Inferior parietal cortex (tissue), 1 donor: ENCODE results near the gene RIMBP3C.
"Not testable (repeated sequence)": the region's sequence is repeated elsewhere in the genome, so short reads cannot be mapped to it uniquely, and the experiment has no call there.

Experiments used
- DNase-seq: peaks from one replicate; pipeline ENCODE4 v3.0.0-alpha.2; 2016; ENCODE audit errors: extremely low spot score

The RIMBP3C gene

DNA sequence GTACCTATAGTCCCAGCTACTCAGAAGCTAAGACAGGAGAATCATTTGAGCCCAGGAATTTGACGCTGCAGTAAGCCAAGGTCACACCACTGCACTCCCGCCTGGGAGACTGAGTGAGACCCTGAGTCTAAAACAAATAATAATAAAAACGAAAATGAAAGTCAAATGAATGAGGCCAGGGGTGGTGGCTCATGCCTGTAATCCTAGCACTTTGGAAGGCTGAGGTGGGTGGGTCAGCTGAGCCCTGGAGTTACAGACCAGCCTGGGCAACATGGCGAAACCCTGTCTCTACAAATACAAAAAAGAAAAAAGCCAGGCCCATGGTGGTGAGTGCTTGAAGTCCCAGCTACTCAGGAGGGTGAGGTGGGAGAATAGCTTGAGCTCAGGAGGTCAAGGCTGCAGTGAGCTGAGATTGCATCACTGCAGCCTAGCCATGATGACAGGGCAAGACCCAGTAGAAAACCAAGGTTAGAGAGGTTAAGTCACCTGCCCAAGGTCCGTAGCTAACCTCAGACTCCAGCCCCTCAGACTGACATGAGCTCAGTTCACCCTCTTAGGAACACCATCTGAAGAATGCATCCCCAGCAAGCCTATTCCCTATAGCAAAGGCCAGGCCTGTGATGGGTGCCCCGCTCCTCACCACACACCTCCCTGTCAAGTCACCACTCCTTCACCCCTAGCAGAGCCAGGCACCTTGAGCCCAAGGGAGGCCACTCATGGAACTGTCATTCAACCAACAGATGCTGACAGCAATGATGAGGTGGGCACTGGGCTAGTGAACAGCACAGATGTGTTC, 24.4 kb downstream of the RIMBP3C start:
- not testable (repeated sequence) for DNase-seq

DNA sequence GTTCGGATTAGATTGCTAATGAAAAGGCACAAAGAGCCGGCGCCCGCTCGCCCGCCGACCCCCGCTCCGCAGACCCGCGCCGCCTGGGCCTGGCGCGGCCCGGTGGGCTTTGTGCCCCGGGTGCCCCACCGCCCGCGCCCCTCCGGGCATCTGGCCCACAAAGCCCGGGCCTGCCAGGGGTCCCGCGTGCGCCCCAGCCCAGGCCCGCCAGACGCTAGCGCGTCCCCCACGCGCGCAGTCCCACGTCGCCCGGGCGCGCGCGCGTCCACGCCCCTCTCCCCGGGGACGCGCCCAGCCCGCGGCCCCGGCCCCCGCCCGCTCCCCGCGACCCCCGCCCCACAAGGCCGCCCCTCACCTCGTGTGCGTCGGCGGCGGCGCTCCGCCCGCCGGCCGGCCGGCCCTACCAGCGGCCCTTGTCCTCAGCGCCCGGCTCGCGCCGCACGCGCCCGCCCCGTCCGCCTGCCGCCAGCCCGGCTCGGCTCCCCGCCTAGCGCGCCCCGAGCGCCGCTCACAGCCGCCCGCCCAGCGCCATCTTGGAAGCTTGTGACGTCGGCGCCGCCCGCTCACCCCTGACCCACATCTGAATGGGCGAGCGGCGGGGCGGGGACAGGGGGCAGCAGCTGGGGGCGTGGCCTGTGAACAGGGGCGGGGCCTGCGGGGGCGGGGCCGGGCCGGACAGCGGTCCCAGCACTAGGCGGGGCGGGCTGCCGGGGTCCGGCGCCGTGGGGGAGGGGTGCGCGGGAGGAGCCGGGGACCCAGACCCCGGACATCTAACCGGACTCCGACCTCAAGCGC, 34.1 kb downstream of the RIMBP3C start:
- DNase-seq, result not testable (repeated sequence)

- not testable (repeated sequence) for DNase-seq
These were observed 34.7 kb downstream of the RIMBP3C start for GRCh38 chr22:21516522-21516921.

GRCh38 chr22:21515234-21515633, 36.0 kb downstream of the RIMBP3C start:
- not testable (repeated sequence) for DNase-seq

DNA sequence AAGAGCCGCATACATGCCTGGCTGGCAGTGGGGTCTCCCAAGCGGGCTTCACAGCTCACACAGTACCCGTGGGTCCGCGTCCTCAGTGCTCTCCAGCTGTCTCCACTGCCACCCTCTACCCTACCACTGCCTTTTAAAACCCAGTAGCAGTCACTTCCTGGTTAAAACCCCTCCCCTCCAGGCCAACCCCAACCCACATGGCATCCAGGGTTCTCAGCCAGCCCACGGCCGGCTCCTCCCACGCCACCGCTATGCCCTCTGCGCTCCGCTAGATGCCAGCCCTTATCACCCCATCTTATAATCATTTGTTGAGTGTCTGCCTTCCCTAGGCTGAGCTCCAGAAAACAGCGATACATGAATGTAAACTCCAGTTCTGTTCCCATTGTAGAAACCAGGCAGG, 37.1 kb downstream of the RIMBP3C start:
- DNase-seq, result not testable (repeated sequence)

GRCh38 chr22:21512022-21512421, 39.2 kb downstream of the RIMBP3C start:
- DNase-seq, result not testable (repeated sequence)

GRCh38 chr22:21510397-21510796, 40.9 kb downstream of the RIMBP3C start:
- DNase-seq, result not testable (repeated sequence)

GRCh38 chr22:21499623-21500506, 51.4 kb downstream of the RIMBP3C start:
- DNase-seq, result not testable (repeated sequence)

DNA sequence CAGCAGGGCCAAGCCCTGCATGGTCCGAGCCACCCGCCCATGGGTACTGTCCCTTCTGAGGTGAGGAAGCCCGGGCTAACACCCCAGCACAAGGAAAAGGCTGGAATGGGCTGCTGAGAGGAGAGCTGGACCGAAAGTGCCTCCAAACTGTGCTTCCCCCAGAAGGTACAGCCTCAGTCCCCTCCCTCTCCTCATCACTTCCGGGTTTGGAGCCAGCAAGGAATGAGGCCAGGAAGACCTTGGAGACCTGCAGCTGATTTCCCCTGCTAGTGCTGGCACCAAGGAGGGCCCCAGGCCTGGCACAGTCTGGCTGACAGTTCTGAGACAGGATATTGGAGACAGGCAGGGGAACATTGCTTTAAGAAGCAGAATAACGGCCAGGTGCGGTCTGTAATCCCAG, 52.8 kb downstream of the RIMBP3C start:
- DNase-seq, result not testable (repeated sequence)

GRCh38 chr22:21497984-21498383, 53.3 kb downstream of the RIMBP3C start:
- DNase-seq, result not testable (repeated sequence)
